Endothelial cell (in vitro differentiated cells): ENCODE measurements around the gene SMU1. TPM values are rescaled to one million over a fixed set of nuclear protein-coding genes. Genes with fewer than 3 reads are reported as not detected.
A peak's percentile ranks its signal among the peaks of the same experiment; 100 is the strongest.
"Not testable (repeated sequence)": the region's sequence is repeated elsewhere in the genome, so short reads cannot be mapped to it uniquely, and the experiment has no call there.

ENCODE experiments used
- DNase-seq: peaks from one replicate; pipeline ENCODE4 v3.0.0; 2021; ENCODE audit warnings: low spot score
- H3K27ac Mint-ChIP-seq: one replicate; pipeline ENCODE4 v1.8.0; 2021; ENCODE audit warnings: mixed read lengths, inconsistent platforms; ENCODE audit not compliant: unreplicated experiment
- H3K27me3 Mint-ChIP-seq: one replicate; pipeline ENCODE4 v1.8.0; 2021; ENCODE audit warnings: mild to moderate bottlenecking, moderate library complexity, mixed read lengths, inconsistent platforms; ENCODE audit not compliant: unreplicated experiment
- H3K36me3 Mint-ChIP-seq: one replicate; pipeline ENCODE4 v1.8.0; 2021; ENCODE audit warnings: mild to moderate bottlenecking, low read depth, mixed read lengths, inconsistent platforms; ENCODE audit not compliant: unreplicated experiment
- H3K4me1 Mint-ChIP-seq: one replicate; pipeline ENCODE4 v1.8.0; 2021; ENCODE audit warnings: mild to moderate bottlenecking, mixed read lengths, inconsistent platforms; ENCODE audit not compliant: unreplicated experiment
- H3K4me3 Mint-ChIP-seq: one replicate; pipeline ENCODE4 v1.8.0; 2021; ENCODE audit warnings: mild to moderate bottlenecking, mixed read lengths, inconsistent platforms; ENCODE audit not compliant: unreplicated experiment
- H3K9me3 Mint-ChIP-seq: one replicate; pipeline ENCODE4 v1.8.0; 2021; ENCODE audit warnings: mixed read lengths, inconsistent platforms; ENCODE audit not compliant: unreplicated experiment
- CTCF ChIP-seq: fragments of 200-600 bp; sonication (generic); IDR thresholded peaks from one replicate; pipeline ENCODE4 v1.5.0; 2021; ENCODE audit warnings: antibody characterized with exemption; ENCODE audit not compliant: unreplicated experiment
- total RNA-seq: library from RNA; stranded (reverse); fragmentation: NEBNext Ultra II Directional; extraction: Animal tissue kit (Norgen Biotek cat#: 25700); gene quantifications from one replicate; pipeline ENCODE4 v1.2.1, GENCODE V29; 2021; ENCODE audit not compliant: unreplicated experiment

SMU1 gene
- total RNA-seq, 1 donor from 2014 or later = 23.7 TPM

GRCh38 chr9:33013962-33014664, 62.4 kb downstream of the SMU1 start:
- no peaks in the 10 kb centered on the region for H3K36me3 Mint-ChIP-seq
- no peak for TF ChIP-seq CTCF
- H3K27me3 Mint-ChIP-seq = peaks cover 2% of the 10 kb centered on the region
- no peaks in the 10 kb centered on the region for H3K9me3 Mint-ChIP-seq
- no peak for DNase-seq
- no peak overlapping the region for H3K4me3 Mint-ChIP-seq
- peaks cover 15% of the 10 kb centered on the region for H3K4me1 Mint-ChIP-seq
- peak overlapping the region; percentile 61 for H3K27ac Mint-ChIP-seq

GRCh38 chr9:33012328-33013069, 64.0 kb downstream of the SMU1 start:
- Mint-ChIP-seq H3K27me3 (peaks cover 2% of the 10 kb centered on the region), H3K27ac (peak overlapping the region; percentile 34), H3K9me3 (no peaks in the 10 kb centered on the region), H3K4me3 (no peak overlapping the region), H3K4me1 (peaks cover 15% of the 10 kb centered on the region), H3K36me3 (no peaks in the 10 kb centered on the region)
- no peak for TF ChIP-seq CTCF
- no peak for DNase-seq

- Mint-ChIP-seq H3K4me3 (no peak overlapping the region), H3K27me3 (peaks cover 2% of the 10 kb centered on the region), H3K9me3 (no peaks in the 10 kb centered on the region), H3K4me1 (peaks cover 15% of the 10 kb centered on the region), H3K36me3 (no peaks in the 10 kb centered on the region), H3K27ac (no peak overlapping the region)
- TF ChIP-seq CTCF = no peak
- DNase-seq = no peak
Observed at GRCh38 chr9:33011831-33012230, 64.6 kb downstream of the SMU1 start.

GRCh38 chr9:33007755-33008154, 68.7 kb downstream of the SMU1 start:
- no peaks in the 10 kb centered on the region for H3K4me1 Mint-ChIP-seq
- peaks cover 2% of the 10 kb centered on the region for H3K27me3 Mint-ChIP-seq
- H3K4me3 Mint-ChIP-seq = no peak overlapping the region
- no peak for DNase-seq
- no peak overlapping the region for H3K27ac Mint-ChIP-seq
- no peak for TF ChIP-seq CTCF
- H3K36me3 Mint-ChIP-seq = no peaks in the 10 kb centered on the region
- H3K9me3 Mint-ChIP-seq = no peaks in the 10 kb centered on the region

GRCh38 chr9:33005335-33005734, 71.1 kb downstream of the SMU1 start:
- H3K36me3 Mint-ChIP-seq, DNase-seq, H3K27me3 Mint-ChIP-seq, H3K4me3 Mint-ChIP-seq, H3K9me3 Mint-ChIP-seq, H3K4me1 Mint-ChIP-seq, H3K27ac Mint-ChIP-seq: not testable (repeated sequence)

GRCh38 chr9:33000682-33001055, 75.8 kb downstream of the SMU1 start:
- not testable (repeated sequence) for H3K27me3 Mint-ChIP-seq, DNase-seq, H3K4me1 Mint-ChIP-seq, H3K9me3 Mint-ChIP-seq
- Mint-ChIP-seq H3K27ac (peak overlapping the region; percentile 98), H3K4me3 (peak overlapping the region; percentile 98), H3K36me3 (peaks cover 14% of the 10 kb centered on the region)
